H1 (cell line): ENCODE results near the gene KRT7. TPM values are rescaled to one million over a fixed set of nuclear protein-coding genes. Genes with fewer than 3 reads are reported as not detected.

ENCODE experiments used
- ATF2 ChIP-seq: IDR thresholded peaks from 2 replicates; pipeline ENCODE4 v1.6.1; 2012; ENCODE audit warnings: low read length, inconsistent platforms
- EZH2 ChIP-seq: fragments of 200-600 bp; sonication (generic); IDR thresholded peaks from 2 replicates; pipeline ENCODE4 v1.7.1; 2012; ENCODE audit warnings: low read depth, mild to moderate bottlenecking, moderate library complexity, low read length, inconsistent platforms; ENCODE audit not compliant: severe bottlenecking
- JUN ChIP-seq: IDR thresholded peaks from 2 replicates; pipeline ENCODE4 v1.6.1; 2011; ENCODE audit warnings: low read depth, mild to moderate bottlenecking, improper control_type of control experiment, low read length
- MAFK ChIP-seq: IDR thresholded peaks from 2 replicates; pipeline ENCODE4 v1.6.1; 2012; ENCODE audit warnings: low read depth, mild to moderate bottlenecking, improper control_type of control experiment, low read length
- NANOG ChIP-seq: IDR thresholded peaks from 2 replicates; pipeline ENCODE4 v1.6.1; 2011; ENCODE audit warnings: low read length, low read depth, mild to moderate bottlenecking, inconsistent platforms; ENCODE audit not compliant: insufficient read depth, poor library complexity, severe bottlenecking
- POLR2AphosphoS5 ChIP-seq: IDR thresholded peaks from 2 replicates; pipeline ENCODE4 v1.6.1; 2011; ENCODE audit warnings: low read depth, low read length
- RFX5 ChIP-seq: IDR thresholded peaks from 2 replicates; pipeline ENCODE4 v1.6.1; 2011; ENCODE audit warnings: low read depth, low read length, improper control_type of control experiment, borderline replicate concordance
- polyA plus RNA-seq, 7 experiments: library from polyadenylated mRNA; depleted of rRNA in 3 of 7; stranded (reverse) in 5 of 7; unstranded in 2 of 7; fragments of >200 nt in 5 of 7; fragments of 200-250 nt in 2 of 7; gene quantifications; 1 replicate in 5 of 7; 2 replicates in 1 of 7; 4 replicates in 1 of 7; pipeline versions ENCODE4 v1.2.1 to v1.2.3, GENCODE V29; 2011 to 2013; ENCODE audit warnings: missing spikeins in 2 of 7, mixed read lengths in 2 of 7
- total RNA-seq: library from RNA; stranded (reverse); fragmentation: NEBNext Ultra II Directional; extraction: Animal tissue kit (Norgen Biotek cat#: 25700); gene quantifications from 2 replicates; pipeline ENCODE4 v1.2.1, GENCODE V29; 2021
- TF ChIP-seq, protein P1 (sequence below): IDR thresholded peaks from 2 replicates; pipeline ENCODE4 v1.6.1; 2012; ENCODE audit warnings: inconsistent platforms

KRT7 gene
- total and polyA plus RNA-seq, 2 of the 8 experiments (the other 6 are each of a cell fraction or from before 2014, with no cell fraction given): 13.2 to 19.0 TPM

DNA sequence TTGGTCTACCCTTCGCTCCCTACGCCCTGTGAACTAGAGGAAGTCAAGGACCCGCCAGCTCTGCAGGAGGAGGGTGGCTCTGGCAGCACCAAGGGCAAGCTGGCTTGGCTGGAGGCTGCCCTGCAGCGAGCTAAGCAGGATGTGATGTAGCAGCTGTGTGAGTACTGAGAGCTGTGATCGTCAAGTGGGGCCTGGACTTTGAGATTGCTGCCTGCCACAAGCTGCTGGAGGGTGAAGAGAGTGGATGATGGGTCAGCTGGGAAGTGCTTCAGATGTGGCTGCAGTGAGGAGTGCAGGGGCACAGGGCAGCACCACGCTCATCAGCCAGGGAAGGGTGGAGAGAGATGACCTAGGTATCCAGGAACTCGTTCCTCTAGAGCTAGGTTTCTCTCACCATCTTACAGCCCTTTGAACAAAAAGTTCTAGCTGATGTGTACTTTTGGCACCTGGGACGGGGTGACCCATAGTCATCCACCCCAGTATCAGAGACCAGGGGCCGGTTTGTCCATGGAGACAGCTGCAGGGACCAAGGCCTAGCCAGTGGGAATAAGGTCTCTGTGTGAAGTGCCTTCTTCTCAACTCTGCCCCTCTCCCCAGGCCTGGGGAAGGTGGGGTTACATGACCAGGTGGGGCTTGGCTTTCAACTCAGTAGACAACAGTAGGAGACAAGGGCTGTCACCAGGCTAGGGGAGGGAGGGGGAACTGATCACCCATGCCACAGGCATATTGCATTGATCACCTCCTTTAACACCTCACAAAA is 44.6 kb downstream of the KRT7 start (continued):
- TF ChIP-seq RFX5 (no peak), ATF2 (no peak), POLR2AphosphoS5 (no peak), EZH2 (no peak), JUN (no peak), MAFK (no peak), NANOG (no peak)
- TF ChIP-seq, protein P1, sequence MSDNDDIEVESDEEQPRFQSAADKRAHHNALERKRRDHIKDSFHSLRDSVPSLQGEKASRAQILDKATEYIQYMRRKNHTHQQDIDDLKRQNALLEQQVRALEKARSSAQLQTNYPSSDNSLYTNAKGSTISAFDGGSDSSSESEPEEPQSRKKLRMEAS: no peak
